HUES6 (cell line): ENCODE results near the gene GNAQ.

Experiments
- H3K27ac ChIP-seq: 2 replicates; pipeline ENCODE4 v1.7.0; 2013; ENCODE audit warnings: low read depth, mild to moderate bottlenecking, low read length, inconsistent platforms
- H3K27me3 ChIP-seq: 2 replicates; pipeline ENCODE4 v1.6.1; 2013; ENCODE audit warnings: low read length; ENCODE audit not compliant: control insufficient read depth, insufficient read depth
- H3K36me3 ChIP-seq: 2 replicates; pipeline ENCODE4 v1.6.1; 2013; ENCODE audit warnings: low read length; ENCODE audit not compliant: control insufficient read depth, insufficient read depth
- H3K4me1 ChIP-seq: 2 replicates; pipeline ENCODE4 v1.6.1; 2013; ENCODE audit warnings: low read length; ENCODE audit not compliant: control insufficient read depth, insufficient read depth
- H3K4me3 ChIP-seq: 2 replicates; pipeline ENCODE4 v1.5.1; 2013; ENCODE audit warnings: low read depth, low read length
- H3K9ac ChIP-seq: one replicate; pipeline ENCODE4 v1.6.1; 2013; ENCODE audit warnings: mild to moderate bottlenecking, low read length
- H3K9me3 ChIP-seq: 2 replicates; pipeline ENCODE4 v1.6.1; 2013; ENCODE audit warnings: low read depth, low read length; ENCODE audit not compliant: control insufficient read depth, insufficient read depth

GNAQ gene

GRCh38 chr9:77987081-77987656, 44.4 kb downstream of the GNAQ start:
- no peak overlapping the region for H3K4me3 ChIP-seq
- H3K9me3 ChIP-seq = no peaks in the 10 kb centered on the region
- H3K27me3 ChIP-seq = no peaks in the 10 kb centered on the region
- no peak overlapping the region for H3K27ac ChIP-seq
- H3K9ac ChIP-seq = no peak overlapping the region
- peaks cover 5% of the 10 kb centered on the region for H3K36me3 ChIP-seq
- H3K4me1 ChIP-seq = peaks cover 5% of the 10 kb centered on the region; the same call in 1 of the 2 replicates

- no peak overlapping the region for H3K27ac ChIP-seq
- H3K9ac ChIP-seq = no peak overlapping the region
- H3K27me3 ChIP-seq = no peaks in the 10 kb centered on the region
- H3K4me3 ChIP-seq = no peak overlapping the region
- no peaks in the 10 kb centered on the region for H3K9me3 ChIP-seq
- no peaks in the 10 kb centered on the region for H3K36me3 ChIP-seq
- peaks cover 9% of the 10 kb centered on the region; the same call in 1 of the 2 replicates for H3K4me1 ChIP-seq
These were observed 45.6 kb downstream of the GNAQ start for GRCh38 chr9:77985996-77986395.

GRCh38 chr9:77983320-77983662, 48.3 kb downstream of the GNAQ start:
- Histone ChIP-seq H3K9ac (no peak overlapping the region), H3K4me3 (no peak overlapping the region), H3K36me3 (no peaks in the 10 kb centered on the region), H3K9me3 (no peaks in the 10 kb centered on the region), H3K4me1 (peaks cover 27% of the 10 kb centered on the region), H3K27ac (no peak overlapping the region), H3K27me3 (no peaks in the 10 kb centered on the region)

GRCh38 chr9:77982581-77983319, 48.9 kb downstream of the GNAQ start:
- Histone ChIP-seq H3K27ac (no peak overlapping the region), H3K4me3 (no peak overlapping the region), H3K4me1 (peaks cover 32% of the 10 kb centered on the region), H3K36me3 (no peaks in the 10 kb centered on the region), H3K27me3 (no peaks in the 10 kb centered on the region), H3K9me3 (no peaks in the 10 kb centered on the region), H3K9ac (no peak overlapping the region)

GRCh38 chr9:77981907-77982306, 49.7 kb downstream of the GNAQ start:
- no peaks in the 10 kb centered on the region for H3K9me3 ChIP-seq
- no peak overlapping the region for H3K9ac ChIP-seq
- no peak overlapping the region for H3K4me3 ChIP-seq
- peaks cover 37% of the 10 kb centered on the region for H3K4me1 ChIP-seq
- H3K27me3 ChIP-seq = no peaks in the 10 kb centered on the region
- no peak overlapping the region for H3K27ac ChIP-seq
- H3K36me3 ChIP-seq = no peaks in the 10 kb centered on the region

GRCh38 chr9:77981332-77981731, 50.3 kb downstream of the GNAQ start:
- Histone ChIP-seq H3K9me3 (no peaks in the 10 kb centered on the region), H3K27me3 (no peaks in the 10 kb centered on the region), H3K36me3 (no peaks in the 10 kb centered on the region), H3K4me1 (peaks cover 37% of the 10 kb centered on the region), H3K27ac (no peak overlapping the region), H3K4me3 (no peak overlapping the region), H3K9ac (no peak overlapping the region)

GRCh38 chr9:77980622-77981021, 51.0 kb downstream of the GNAQ start:
- H3K4me3 ChIP-seq = no peak overlapping the region
- no peak overlapping the region for H3K9ac ChIP-seq
- peaks cover 37% of the 10 kb centered on the region for H3K4me1 ChIP-seq
- H3K27ac ChIP-seq = no peak overlapping the region
- H3K36me3 ChIP-seq = no peaks in the 10 kb centered on the region
- no peaks in the 10 kb centered on the region for H3K27me3 ChIP-seq
- H3K9me3 ChIP-seq = no peaks in the 10 kb centered on the region

- Histone ChIP-seq H3K27ac (no peak overlapping the region), H3K9ac (no peak overlapping the region), H3K9me3 (no peaks in the 10 kb centered on the region), H3K4me3 (no peak overlapping the region), H3K36me3 (no peaks in the 10 kb centered on the region), H3K27me3 (no peaks in the 10 kb centered on the region), H3K4me1 (peaks cover 46% of the 10 kb centered on the region)
These were observed 53.4 kb downstream of the GNAQ start for GRCh38 chr9:77978086-77978781.

- Histone ChIP-seq H3K27me3 (no peaks in the 10 kb centered on the region), H3K36me3 (no peaks in the 10 kb centered on the region), H3K4me3 (no peak overlapping the region), H3K4me1 (peaks cover 43% of the 10 kb centered on the region), H3K9me3 (no peaks in the 10 kb centered on the region), H3K27ac (no peak overlapping the region), H3K9ac (no peak overlapping the region)
These were observed 54.4 kb downstream of the GNAQ start for GRCh38 chr9:77977210-77977611.

GRCh38 chr9:77975806-77976205, 55.8 kb downstream of the GNAQ start:
- peaks cover 37% of the 10 kb centered on the region for H3K4me1 ChIP-seq
- no peak overlapping the region for H3K4me3 ChIP-seq
- H3K27me3 ChIP-seq = no peaks in the 10 kb centered on the region
- no peaks in the 10 kb centered on the region for H3K9me3 ChIP-seq
- H3K9ac ChIP-seq = no peak overlapping the region
- no peaks in the 10 kb centered on the region for H3K36me3 ChIP-seq
- H3K27ac ChIP-seq = no peak overlapping the region

- Histone ChIP-seq H3K4me1 (peaks cover 33% of the 10 kb centered on the region), H3K9me3 (no peaks in the 10 kb centered on the region), H3K27me3 (no peaks in the 10 kb centered on the region), H3K27ac (no peak overlapping the region), H3K4me3 (no peak overlapping the region), H3K36me3 (no peaks in the 10 kb centered on the region), H3K9ac (no peak overlapping the region)
These were observed 56.6 kb downstream of the GNAQ start for GRCh38 chr9:77975036-77975435.
